A549 treated with AZD2906 at 1 μM for 4 hours (cell line): ENCODE results near the gene PLEKHJ1. TPM values are rescaled to one million over a fixed set of nuclear protein-coding genes. Genes with fewer than 3 reads are reported as not detected.

Source experiments
- total RNA-seq: library from RNA; stranded (reverse); fragments of 200-300 nt; extraction: Qiagen RNA extraction; gene quantifications from 5 replicates; pipeline ENCODE4 v1.2.3, GENCODE V29; 2022

PLEKHJ1 gene, protein sequence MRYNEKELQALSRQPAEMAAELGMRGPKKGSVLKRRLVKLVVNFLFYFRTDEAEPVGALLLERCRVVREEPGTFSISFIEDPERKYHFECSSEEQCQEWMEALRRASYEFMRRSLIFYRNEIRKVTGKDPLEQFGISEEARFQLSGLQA
- total RNA-seq: 41.4 to 62.2 TPM (median 59.5 TPM) in 5 replicates

DNA sequence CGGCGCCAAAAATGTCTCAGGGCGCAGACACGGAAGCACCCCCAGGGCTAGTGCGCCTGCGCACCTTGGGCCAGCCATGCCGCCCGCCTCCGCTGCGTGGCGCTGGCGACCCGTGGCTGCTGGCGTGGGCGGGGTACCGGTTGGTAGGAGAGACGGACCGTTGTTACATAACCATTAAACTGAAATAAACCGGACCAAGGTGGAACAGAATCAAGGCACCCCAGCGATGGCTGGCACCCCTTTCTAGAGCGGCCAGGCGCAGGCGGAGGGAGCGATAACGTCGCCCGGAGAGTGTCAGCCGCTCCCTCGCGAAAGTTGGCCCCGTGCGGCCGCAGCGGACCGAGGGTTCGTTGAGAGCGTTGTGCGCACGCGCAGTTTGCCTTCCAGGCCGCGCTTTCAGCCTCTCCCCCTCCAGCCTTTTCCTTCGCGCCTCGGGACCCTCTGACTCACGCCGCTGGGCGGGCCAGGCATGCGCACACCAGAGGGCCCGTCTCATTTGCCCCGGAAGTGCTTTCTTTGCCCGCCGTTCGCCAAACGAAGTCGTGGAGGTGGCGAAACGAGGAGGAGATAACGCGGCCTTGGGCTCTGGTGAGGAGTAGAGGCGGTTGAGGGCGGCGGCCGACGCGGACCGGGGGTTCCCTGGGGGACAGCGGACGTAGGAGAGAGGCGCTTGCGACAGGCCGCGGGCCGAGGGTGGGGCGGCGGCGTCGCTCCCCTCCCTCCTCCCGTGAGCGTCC lies at the start of gene PLEKHJ1, which contains the start of gene SF3A2:
PLEKHJ1 (minus strand) TSS at position 16 of the 737 bp plus-strand sequence. CDS start 81 bp downstream, outside the sequence.
SF3A2 (plus strand) TSS at position 511 of the 737 bp plus-strand sequence. CDS start 6,595 bp downstream, outside the sequence.

DNA sequence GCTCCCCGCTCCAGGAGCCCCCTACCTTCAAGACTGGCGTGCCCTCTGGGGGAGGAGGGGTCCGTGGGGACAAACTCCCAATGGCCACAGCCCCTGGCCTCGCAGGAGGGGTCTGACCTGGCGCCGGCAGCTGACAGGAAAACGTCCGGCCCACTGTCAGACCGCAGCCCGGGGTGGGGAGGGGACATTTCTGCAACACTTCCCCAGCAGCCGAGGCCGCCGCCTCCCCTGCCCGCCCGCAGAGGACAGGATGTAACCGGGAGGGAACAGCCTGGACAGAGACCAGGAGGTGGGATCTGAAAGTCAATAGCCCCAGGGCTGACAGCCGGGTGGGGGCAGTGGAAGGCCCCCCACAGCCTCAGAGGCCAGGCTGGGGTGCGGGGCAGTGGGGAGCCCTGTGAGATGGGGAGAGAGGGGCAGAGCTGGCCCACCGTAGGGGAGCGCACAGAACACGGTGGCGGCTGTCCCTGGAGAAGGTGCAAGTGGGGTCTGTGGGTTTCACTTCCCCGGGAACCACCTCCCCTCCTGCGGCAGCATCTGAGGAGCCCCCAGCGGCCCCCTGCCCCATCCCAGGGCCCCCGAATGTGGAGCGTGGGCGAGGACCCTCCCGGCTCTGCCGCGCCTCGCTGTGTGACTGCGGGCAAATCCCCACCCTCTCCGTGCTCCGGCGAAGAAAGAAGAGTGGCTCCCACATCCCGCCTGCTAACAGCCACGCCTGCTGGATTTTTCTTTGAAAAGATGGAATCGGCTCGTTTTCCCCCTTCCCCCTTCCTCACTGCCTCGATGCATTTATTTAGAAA lies 46.1 kb upstream of the PLEKHJ1 start, which contains the start of gene PEAK3:
PEAK3 (minus strand) TSS at position 114 of the 800 bp plus-strand sequence. CDS start 1,244 bp downstream, outside the sequence.

DNA sequence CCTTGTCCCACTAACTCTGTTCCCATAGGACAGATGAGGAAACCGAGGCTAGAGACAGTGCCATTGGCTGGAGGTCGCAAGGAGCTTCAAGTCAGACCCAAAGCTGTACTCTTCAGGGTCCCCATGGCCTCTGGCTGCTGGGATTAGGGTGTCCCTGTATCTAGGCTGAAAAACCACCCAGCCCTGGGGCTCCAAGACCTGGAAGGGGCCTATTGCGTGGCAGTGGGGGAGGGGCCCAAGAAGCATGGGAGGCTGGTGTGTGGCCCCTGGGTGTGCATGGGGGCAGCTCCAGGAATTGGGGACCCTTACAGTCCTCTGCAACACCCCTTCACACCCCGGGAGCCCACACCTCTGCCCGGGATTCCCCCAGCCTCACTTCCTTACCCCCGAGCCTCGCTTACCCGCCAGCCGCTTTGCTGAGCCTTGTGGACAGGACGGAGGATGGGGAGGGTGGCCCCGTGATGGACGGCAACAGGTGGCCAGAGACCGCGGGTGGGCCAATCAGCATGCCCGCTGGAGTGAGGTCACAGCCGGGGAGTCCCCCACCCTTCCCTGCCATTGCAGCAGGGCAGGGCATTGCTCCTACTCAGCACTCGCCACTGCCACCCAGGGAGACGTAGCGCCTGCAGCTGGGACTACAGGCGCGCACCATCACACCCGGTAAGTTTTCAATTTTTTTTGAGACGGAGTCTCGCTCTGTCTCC lies 20.0 kb upstream of the PLEKHJ1 start, which contains the start of gene JSRP1:
JSRP1 (minus strand) TSS at position 436 of the 704 bp plus-strand sequence. CDS start 1,103 bp downstream, outside the sequence.

DNA sequence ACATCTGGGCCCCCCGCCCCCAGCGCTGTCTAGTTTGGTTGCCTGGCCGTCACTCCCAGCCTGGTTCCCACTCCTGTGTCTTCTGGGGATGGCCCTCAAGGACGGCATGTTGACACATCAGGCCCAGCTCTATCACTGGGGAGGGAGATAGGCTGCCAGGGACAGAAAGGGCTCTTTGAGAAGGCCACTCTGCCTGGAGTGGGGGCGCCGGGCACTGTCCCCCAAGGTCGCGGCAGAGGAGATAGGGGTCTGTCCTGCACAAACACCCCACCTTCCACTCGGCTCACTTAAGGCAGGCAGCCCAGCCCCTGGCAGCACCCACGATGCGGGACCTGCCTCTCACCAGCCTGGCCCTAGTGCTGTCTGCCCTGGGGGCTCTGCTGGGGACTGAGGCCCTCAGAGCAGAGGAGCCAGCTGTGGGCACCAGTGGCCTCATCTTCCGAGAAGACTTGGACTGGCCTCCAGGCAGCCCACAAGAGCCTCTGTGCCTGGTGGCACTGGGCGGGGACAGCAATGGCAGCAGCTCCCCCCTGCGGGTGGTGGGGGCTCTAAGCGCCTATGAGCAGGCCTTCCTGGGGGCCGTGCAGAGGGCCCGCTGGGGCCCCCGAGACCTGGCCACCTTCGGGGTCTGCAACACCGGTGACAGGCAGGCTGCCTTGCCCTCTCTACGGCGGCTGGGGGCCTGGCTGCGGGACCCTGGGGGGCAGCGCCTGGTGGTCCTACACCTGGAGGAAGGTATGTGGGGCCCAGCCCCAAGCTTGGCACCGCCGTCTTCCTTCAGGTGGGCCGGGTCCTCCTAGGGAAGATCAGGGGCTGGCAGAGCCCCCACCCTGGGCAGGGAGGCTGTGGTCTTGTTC lies 13.1 kb upstream of the PLEKHJ1 start, which contains the start of gene AMH:
AMH (plus strand) TSS at position 314 of the 857 bp plus-strand sequence; CDS start at position 324, 10 bp downstream.

Other genes starting within 250 kb of the PLEKHJ1 start
- 34.0 to 49.1 TPM (median 45.1 TPM) in 5 replicates for gene BTBD2, start 220.6 kb downstream of the PLEKHJ1 start, total RNA-seq
- gene MKNK2, start 185.1 kb downstream of the PLEKHJ1 start, total RNA-seq: 45.9 to 79.0 TPM (median 71.3 TPM) in 5 replicates
- gene MOB3A, start 140.0 kb downstream of the PLEKHJ1 start, total RNA-seq: 13.3 to 15.2 TPM (median 14.0 TPM) in 5 replicates
- gene IZUMO4, start 139.4 kb downstream of the PLEKHJ1 start, total RNA-seq: 0.41 to 0.98 TPM (median 0.79 TPM) in 5 replicates
- 72.8 to 81.4 TPM (median 78.3 TPM) in 5 replicates for gene AP3D1, start 84.8 kb downstream of the PLEKHJ1 start, total RNA-seq
- gene DOT1L, start 72.4 kb downstream of the PLEKHJ1 start, total RNA-seq: 9.7 to 16.1 TPM (median 14.6 TPM) in 5 replicates
- 70.5 to 76.5 TPM (median 73.0 TPM) in 5 replicates for gene SF3A2, start 495 bp upstream of the PLEKHJ1 start, total RNA-seq
- 4.6 to 18.6 TPM (median 14.0 TPM) in 5 replicates for gene AMH, start 13.0 kb upstream of the PLEKHJ1 start, total RNA-seq
- gene JSRP1, start 20.1 kb upstream of the PLEKHJ1 start, total RNA-seq: 0.64 to 0.87 TPM (median 0.82 TPM) in 5 replicates
- 0.17 to 0.39 TPM (median 0.28 TPM) in 5 replicates for gene PEAK3, start 45.8 kb upstream of the PLEKHJ1 start, total RNA-seq
- gene LINGO3, start 71.8 kb upstream of the PLEKHJ1 start, total RNA-seq: 0.04 to 0.06 TPM (median 0.05 TPM) in 5 replicates
- gene LSM7, start 92.3 kb upstream of the PLEKHJ1 start, total RNA-seq: 121 to 155 TPM (median 151 TPM) in 5 replicates
- gene SPPL2B, start 92.4 kb upstream of the PLEKHJ1 start, total RNA-seq: 13.9 to 24.1 TPM (median 19.9 TPM) in 5 replicates
- gene TMPRSS9, start 123.9 kb upstream of the PLEKHJ1 start, total RNA-seq: 0.16 TPM in 1 of 5 replicates, not detected in the others
- gene TIMM13, start 191.3 kb upstream of the PLEKHJ1 start, total RNA-seq: 48.6 to 139 TPM (median 122 TPM) in 5 replicates
- 65.5 to 84.6 TPM (median 76.3 TPM) in 5 replicates for gene LMNB2, start 220.6 kb upstream of the PLEKHJ1 start, total RNA-seq
- 97.0 to 127 TPM (median 119 TPM) in 5 replicates for gene GADD45B, start 239.8 kb upstream of the PLEKHJ1 start, total RNA-seq